ENCODE data around the gene ASTN2. TPM values are rescaled to one million over a fixed set of nuclear protein-coding genes. Genes with fewer than 3 reads are reported as not detected.

Gene ASTN2
- total RNA-seq, 1 donor from 2014 or later: 13.6 TPM

GRCh38 chr9:116381350-116381749 is 1033.5 kb downstream of the ASTN2 start:
- Histone ChIP-seq H3K27me3 (ENCODE audit: insufficient read depth, low read length) (peaks cover 5% of the 10 kb centered on the region), H3K9me3 (ENCODE audit: insufficient read depth, low read depth, low read length) (no peaks in the 10 kb centered on the region), H3K36me3 (ENCODE audit: insufficient read depth, low read length) (no peaks in the 10 kb centered on the region), H3K79me2 (ENCODE audit: insufficient read depth, low read length) (no peaks in the 10 kb centered on the region), H3K4me2 (ENCODE audit: low read length) (no peak overlapping the region), H4K20me1 (ENCODE audit: insufficient read depth, low read length) (peaks cover 5% of the 10 kb centered on the region), H2AFZ (ENCODE audit: low read depth, low read length) (no peak overlapping the region), H3K27ac (ENCODE audit: low read depth, low read length) (no peak overlapping the region), H3K9ac (ENCODE audit: low read length) (no peak overlapping the region), H3K4me1 (ENCODE audit: insufficient read depth, low read length) (peaks cover 16% of the 10 kb centered on the region), H3K4me3 (ENCODE audit: insufficient read depth, low read depth, low read length) (no peak overlapping the region)
- no peak for FAIRE-seq
- Mint-ChIP-seq H3K9me3 (ENCODE audit: unreplicated experiment) (no peaks in the 10 kb centered on the region), H3K4me1 (ENCODE audit: low read depth, unreplicated experiment) (peaks cover 43% of the 10 kb centered on the region), H3K27ac (ENCODE audit: unreplicated experiment) (no peak overlapping the region), H3K4me3 (ENCODE audit: unreplicated experiment) (no peak overlapping the region), H3K27me3 (ENCODE audit: low read depth, unreplicated experiment) (no peaks in the 10 kb centered on the region), H3K36me3 (ENCODE audit: low read depth, unreplicated experiment) (peaks cover 61% of the 10 kb centered on the region)
- TF ChIP-seq, protein P1, sequence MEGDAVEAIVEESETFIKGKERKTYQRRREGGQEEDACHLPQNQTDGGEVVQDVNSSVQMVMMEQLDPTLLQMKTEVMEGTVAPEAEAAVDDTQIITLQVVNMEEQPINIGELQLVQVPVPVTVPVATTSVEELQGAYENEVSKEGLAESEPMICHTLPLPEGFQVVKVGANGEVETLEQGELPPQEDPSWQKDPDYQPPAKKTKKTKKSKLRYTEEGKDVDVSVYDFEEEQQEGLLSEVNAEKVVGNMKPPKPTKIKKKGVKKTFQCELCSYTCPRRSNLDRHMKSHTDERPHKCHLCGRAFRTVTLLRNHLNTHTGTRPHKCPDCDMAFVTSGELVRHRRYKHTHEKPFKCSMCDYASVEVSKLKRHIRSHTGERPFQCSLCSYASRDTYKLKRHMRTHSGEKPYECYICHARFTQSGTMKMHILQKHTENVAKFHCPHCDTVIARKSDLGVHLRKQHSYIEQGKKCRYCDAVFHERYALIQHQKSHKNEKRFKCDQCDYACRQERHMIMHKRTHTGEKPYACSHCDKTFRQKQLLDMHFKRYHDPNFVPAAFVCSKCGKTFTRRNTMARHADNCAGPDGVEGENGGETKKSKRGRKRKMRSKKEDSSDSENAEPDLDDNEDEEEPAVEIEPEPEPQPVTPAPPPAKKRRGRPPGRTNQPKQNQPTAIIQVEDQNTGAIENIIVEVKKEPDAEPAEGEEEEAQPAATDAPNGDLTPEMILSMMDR (IDR thresholded peaks at IDR 0.05; ENCODE audit: insufficient read depth, low read depth, low read length): no peak
- TF ChIP-seq EZH2 (IDR thresholded peaks at IDR 0.05; ENCODE audit: insufficient read depth, low read length): no peak
- DNase-seq (ENCODE audit: low read depth): no peak

- Mint-ChIP-seq H3K27ac (ENCODE audit: unreplicated experiment) (no peak overlapping the region), H3K9me3 (ENCODE audit: unreplicated experiment) (no peaks in the 10 kb centered on the region), H3K4me1 (ENCODE audit: low read depth, unreplicated experiment) (peaks cover 44% of the 10 kb centered on the region), H3K36me3 (ENCODE audit: low read depth, unreplicated experiment) (peaks cover 57% of the 10 kb centered on the region), H3K27me3 (ENCODE audit: low read depth, unreplicated experiment) (no peaks in the 10 kb centered on the region), H3K4me3 (ENCODE audit: unreplicated experiment) (no peak overlapping the region)
- DNase-seq (ENCODE audit: low read depth): no peak
- TF ChIP-seq, protein P1 (IDR thresholded peaks at IDR 0.05; ENCODE audit: insufficient read depth, low read depth, low read length): no peak
- TF ChIP-seq EZH2 (IDR thresholded peaks at IDR 0.05; ENCODE audit: insufficient read depth, low read length): no peak
- no peak overlapping the region for H2AFZ ChIP-seq (ENCODE audit: low read depth, low read length)
- peaks cover 5% of the 10 kb centered on the region for H4K20me1 ChIP-seq (ENCODE audit: insufficient read depth, low read length)
- H3K9me3 ChIP-seq (ENCODE audit: insufficient read depth, low read depth, low read length): no peaks in the 10 kb centered on the region
- FAIRE-seq: no peak
- H3K9ac ChIP-seq (ENCODE audit: low read length): no peak overlapping the region
- H3K27ac ChIP-seq (ENCODE audit: low read depth, low read length): no peak overlapping the region
- no peak overlapping the region for H3K4me2 ChIP-seq (ENCODE audit: low read length)
- no peaks in the 10 kb centered on the region for H3K79me2 ChIP-seq (ENCODE audit: insufficient read depth, low read length)
- H3K36me3 ChIP-seq (ENCODE audit: insufficient read depth, low read length): no peaks in the 10 kb centered on the region
- H3K27me3 ChIP-seq (ENCODE audit: insufficient read depth, low read length): peaks cover 5% of the 10 kb centered on the region
- peaks cover 16% of the 10 kb centered on the region for H3K4me1 ChIP-seq (ENCODE audit: insufficient read depth, low read length)
- H3K4me3 ChIP-seq (ENCODE audit: insufficient read depth, low read depth, low read length): no peak overlapping the region
Measured at GRCh38 chr9:116380496-116380995, 1034.3 kb downstream of the ASTN2 start.

DNA sequence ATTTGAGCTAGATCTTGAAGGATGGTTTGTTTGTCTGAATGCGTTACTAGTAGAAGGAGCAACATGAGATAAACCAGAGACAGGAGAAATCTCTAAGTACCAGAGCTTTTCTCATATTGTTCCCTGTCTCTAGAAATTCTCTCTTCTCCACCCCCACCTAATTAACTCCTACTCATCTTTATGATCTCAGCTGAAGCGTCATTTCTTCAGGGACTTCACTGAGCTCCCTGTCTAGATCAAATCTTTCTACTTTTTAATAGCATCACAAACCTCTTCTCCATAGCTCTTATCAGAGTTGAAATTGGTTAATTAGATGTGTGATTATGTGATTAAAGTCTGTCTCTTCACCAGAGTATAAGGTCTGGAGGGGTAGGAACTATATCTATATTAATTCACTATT is 1035.0 kb downstream of the ASTN2 start:
- Histone ChIP-seq H3K27me3 (ENCODE audit: insufficient read depth, low read length) (peaks cover 5% of the 10 kb centered on the region), H3K4me2 (ENCODE audit: low read length) (no peak overlapping the region), H3K79me2 (ENCODE audit: insufficient read depth, low read length) (no peaks in the 10 kb centered on the region), H2AFZ (ENCODE audit: low read depth, low read length) (no peak overlapping the region), H3K4me1 (ENCODE audit: insufficient read depth, low read length) (peaks cover 16% of the 10 kb centered on the region), H3K9ac (ENCODE audit: low read length) (no peak overlapping the region), H3K9me3 (ENCODE audit: insufficient read depth, low read depth, low read length) (no peaks in the 10 kb centered on the region), H3K36me3 (ENCODE audit: insufficient read depth, low read length) (no peaks in the 10 kb centered on the region), H4K20me1 (ENCODE audit: insufficient read depth, low read length) (peaks cover 5% of the 10 kb centered on the region), H3K27ac (ENCODE audit: low read depth, low read length) (no peak overlapping the region), H3K4me3 (ENCODE audit: insufficient read depth, low read depth, low read length) (no peak overlapping the region)
- H3K27me3 Mint-ChIP-seq (ENCODE audit: low read depth, unreplicated experiment): no peaks in the 10 kb centered on the region
- FAIRE-seq (peak; percentile 5), DNase-seq (ENCODE audit: low read depth) (no peak)
- H3K27ac Mint-ChIP-seq (ENCODE audit: unreplicated experiment): no peak overlapping the region
- H3K36me3 Mint-ChIP-seq (ENCODE audit: low read depth, unreplicated experiment): peaks cover 54% of the 10 kb centered on the region
- H3K4me1 Mint-ChIP-seq (ENCODE audit: low read depth, unreplicated experiment): peaks cover 44% of the 10 kb centered on the region
- H3K4me3 Mint-ChIP-seq (ENCODE audit: unreplicated experiment): no peak overlapping the region
- no peaks in the 10 kb centered on the region for H3K9me3 Mint-ChIP-seq (ENCODE audit: unreplicated experiment)
- no peak for TF ChIP-seq EZH2 (IDR thresholded peaks at IDR 0.05; ENCODE audit: insufficient read depth, low read length)
- TF ChIP-seq, protein P1 (IDR thresholded peaks at IDR 0.05; ENCODE audit: insufficient read depth, low read depth, low read length): no peak
